A549 (cell line): ENCODE measurements around the gene FJX1. TPM values are rescaled to one million over a fixed set of nuclear protein-coding genes. Genes with fewer than 3 reads are reported as not detected.

Experiments used
- ATAC-seq, 2 experiments: fragments of 200-7000 bp in 1 of 2; fragments of >200 bp in 1 of 2; cut with Nextera tagmentation in 1 of 2; cut with Tn5 transposase in 1 of 2; 3 replicates each; pipeline versions ENCODE4 v1.8.0 to v1.9.1; 2018 to 2020; ENCODE audit warnings: mild to moderate bottlenecking in 1 of 2, moderate library complexity in 1 of 2
- CTCF ChIA-PET: fragments of 300-600 bp; sonication (Branson Sonifier 250); formaldehyde crosslinking; extraction: SDS; loops from one replicate; lab custom pipeline; 2021; ENCODE audit warnings: antibody characterized with exemption, inconsistent platforms; lab: Yijun Ruan, JAX
- POLR2A ChIA-PET: fragments of 350-600 bp; formaldehyde crosslinking; extraction: SDS; loops from one replicate; lab custom pipeline; 2021; ENCODE audit warnings: antibody characterized with exemption, inconsistent platforms; lab: Yijun Ruan, JAX
- DNase-seq, 2 experiments: peaks; one replicate each; pipeline versions ENCODE4 v3.0.0 to v3.0.0-alpha.2; 2011 to 2016; ENCODE audit warnings: low read depth in 1 of 2, low spot score in 1 of 2
- FAIRE-seq: peaks from 2 replicates; lab custom pipeline; 2011; peaks lifted over from hg19 to GRCh38; lab: Jason Lieb, UNC
- H3K27ac ChIP-seq, 2 experiments: fragments of >200 bp; sonication (Bioruptor Twin); formaldehyde crosslinking; 3 replicates each; pipeline ENCODE4 v1.5.1; 2016 to 2017
- H3K4me1 ChIP-seq: fragments of >200 bp; sonication (Bioruptor Twin); formaldehyde crosslinking; 3 replicates; pipeline ENCODE4 v1.6.1; 2016
- H3K4me2 ChIP-seq: fragments of >200 bp; sonication (Bioruptor Twin); formaldehyde crosslinking; 3 replicates; pipeline ENCODE4 v1.6.1; 2016
- H3K4me3 ChIP-seq: fragments of >200 bp; sonication (Bioruptor Twin); formaldehyde crosslinking; 3 replicates; pipeline ENCODE4 v1.5.1; 2016
- H3K9me3 ChIP-seq: fragments of >200 bp; sonication (Bioruptor Twin); formaldehyde crosslinking; 3 replicates; pipeline ENCODE4 v1.6.1; 2016
- BHLHE40 ChIP-seq: IDR thresholded peaks from 2 replicates; pipeline ENCODE4 v1.6.1; 2012; ENCODE audit warnings: low read depth, low read length, inconsistent platforms
- CBX2 ChIP-seq: fragments of 200-600 bp; sonication (generic); IDR thresholded peaks from 2 replicates; pipeline ENCODE4 v1.6.1; 2016; ENCODE audit warnings: low read depth, mild to moderate bottlenecking, borderline replicate concordance
- CHD2 ChIP-seq: fragments of 150-350 bp; IDR thresholded peaks from 2 replicates; pipeline ENCODE4 v1.6.1; 2014; ENCODE audit warnings: low read length; ENCODE audit not compliant: partially characterized antibody
- CHD4 ChIP-seq: fragments of 200-600 bp; sonication (generic); IDR thresholded peaks from 2 replicates; pipeline ENCODE4 v1.6.1; 2016; ENCODE audit warnings: antibody characterized with exemption, mild to moderate bottlenecking, borderline replicate concordance
- EHF ChIP-seq: fragments of 250-450 bp; sonication (Bioruptor Pico); IDR thresholded peaks from 2 replicates; pipeline ENCODE4 v1.5.0; 2020; ENCODE audit warnings: mild to moderate bottlenecking
- EHMT2 ChIP-seq: fragments of 200-600 bp; sonication (generic); IDR thresholded peaks from 2 replicates; pipeline ENCODE4 v1.6.1; 2016; ENCODE audit warnings: antibody characterized with exemption, low read depth, mild to moderate bottlenecking, moderate library complexity
- EP300 ChIP-seq, 2 experiments: fragments of >200 bp; sonication (Bioruptor Twin); formaldehyde crosslinking; IDR thresholded peaks; 2 replicates in 1 of 2; 3 replicates in 1 of 2; pipeline ENCODE4 v1.6.1; 2016 to 2017
- FOSL2 ChIP-seq, 2 experiments: fragments of 450-650 bp in 1 of 2; fragments of >200 bp in 1 of 2; sonication (Bioruptor Twin) in 1 of 2; formaldehyde crosslinking; IDR thresholded peaks; 2 replicates each; pipeline versions ENCODE4 v1.5.0 to v1.6.1; 2016 to 2020; ENCODE audit warnings: mild to moderate bottlenecking in 1 of 2, moderate library complexity in 1 of 2
- FOXS1 ChIP-seq: fragments of 250-450 bp; sonication (Bioruptor Pico); IDR thresholded peaks from 2 replicates; pipeline ENCODE4 v1.5.0; 2020; ENCODE audit warnings: mild to moderate bottlenecking, moderate library complexity
- GATA3 ChIP-seq: IDR thresholded peaks from 2 replicates; pipeline ENCODE4 v1.6.1; 2012; ENCODE audit warnings: borderline replicate concordance
- HDAC2 ChIP-seq: fragments of 200-600 bp; sonication (generic); IDR thresholded peaks from 2 replicates; pipeline ENCODE4 v1.6.1; 2016
- HEYL ChIP-seq: fragments of 250-450 bp; sonication (Bioruptor Pico); IDR thresholded peaks from 2 replicates; pipeline ENCODE4 v1.8.0; 2021; ENCODE audit warnings: mild to moderate bottlenecking, moderate library complexity
- HOXA7 ChIP-seq: fragments of 250-450 bp; sonication (Bioruptor Pico); IDR thresholded peaks from 2 replicates; pipeline ENCODE4 v1.5.0; 2020; ENCODE audit warnings: mild to moderate bottlenecking, moderate library complexity
- JUN ChIP-seq, 2 experiments: fragments of >200 bp; sonication (Bioruptor Twin); formaldehyde crosslinking; IDR thresholded peaks; 2 replicates in 1 of 2; 3 replicates in 1 of 2; pipeline ENCODE4 v1.6.1; 2016 to 2017
- KDM5A ChIP-seq: fragments of 200-600 bp; sonication (generic); IDR thresholded peaks from 2 replicates; pipeline ENCODE4 v1.6.1; 2016; ENCODE audit warnings: antibody characterized with exemption, mild to moderate bottlenecking
- MAZ ChIP-seq: fragments of 150-350 bp; IDR thresholded peaks from 2 replicates; pipeline ENCODE4 v1.6.1; 2014; ENCODE audit warnings: antibody characterized with exemption, low read depth, low read length, borderline replicate concordance
- MYC ChIP-seq: IDR thresholded peaks from 2 replicates; pipeline ENCODE4 v1.6.1; 2012; ENCODE audit warnings: mild to moderate bottlenecking, inconsistent platforms, low read length, improper control_type of control experiment, borderline replicate concordance
- PHF8 ChIP-seq: fragments of 200-600 bp; sonication (generic); IDR thresholded peaks from 2 replicates; pipeline ENCODE4 v1.6.1; 2016; ENCODE audit warnings: low read depth, mild to moderate bottlenecking, antibody characterized with exemption, moderate library complexity, borderline replicate concordance
- RAD21 ChIP-seq, 2 experiments: fragments of >200 bp in 1 of 2; sonication (Bioruptor Twin) in 1 of 2; formaldehyde crosslinking in 1 of 2; IDR thresholded peaks in 1 of 2; conservative IDR thresholded peaks in 1 of 2; 2 replicates in 1 of 2; 3 replicates in 1 of 2; pipeline ENCODE4 v1.6.1; 2012 to 2018; ENCODE audit warnings: inconsistent platforms in 1 of 2
- RFX5 ChIP-seq: fragments of 450-650 bp; IDR thresholded peaks from 2 replicates; pipeline ENCODE4 v1.7.1; 2014; ENCODE audit warnings: antibody characterized with exemption, mild to moderate bottlenecking, moderate library complexity
- SMC3 ChIP-seq: fragments of >200 bp; sonication (Bioruptor Twin); formaldehyde crosslinking; IDR thresholded peaks from 3 replicates; pipeline ENCODE4 v1.6.1; 2018; ENCODE audit warnings: inconsistent platforms
- TFCP2L1 ChIP-seq: fragments of 250-450 bp; sonication (Bioruptor Pico); IDR thresholded peaks from 2 replicates; pipeline ENCODE4 v1.5.0; 2021; ENCODE audit warnings: mild to moderate bottlenecking
- ZC3H11A ChIP-seq: fragments of 450-650 bp; IDR thresholded peaks from 2 replicates; pipeline ENCODE4 v1.6.1; 2014; ENCODE audit warnings: antibody characterized with exemption, mild to moderate bottlenecking
- ZFP36 ChIP-seq: fragments of 450-650 bp; IDR thresholded peaks from 2 replicates; pipeline ENCODE4 v1.6.1; 2014; ENCODE audit warnings: borderline replicate concordance; ENCODE audit not compliant: partially characterized antibody
- ZNF302 ChIP-seq: fragments of 250-450 bp; sonication (Bioruptor Pico); IDR thresholded peaks from 2 replicates; pipeline ENCODE4 v1.9.0; 2021; ENCODE audit warnings: inconsistent platforms, mild to moderate bottlenecking, moderate library complexity
- WGBS: methylation state at CpG from one replicate; pipeline ENCODE4 v1.1.6; 2017; ENCODE audit errors: missing lambda C conversion rate; 5-methylcytosine and 5-hydroxymethylcytosine counted together
- polyA plus RNA-seq, 4 experiments: library from polyadenylated mRNA; depleted of rRNA in 3 of 4; stranded (reverse); fragments of >200 nt; fragmentation: RNase III in 1 of 4; extraction: RNeasy Plus Mini Kit Qiagen cat#74134 plus additional on column Dnase treatment in 1 of 4; gene quantifications; 2 replicates in 3 of 4; 3 replicates in 1 of 4; pipeline ENCODE4 v1.2.3, GENCODE V29; 2011 to 2017
- TF ChIP-seq, protein P1 (sequence below): IDR thresholded peaks from 2 replicates; pipeline ENCODE4 v1.6.1; 2012
- TF ChIP-seq, protein P2 (sequence below): fragments of 450-650 bp; IDR thresholded peaks from 2 replicates; pipeline ENCODE4 v1.6.1; 2014; ENCODE audit warnings: antibody characterized with exemption
- TF ChIP-seq, protein P3 (sequence below): fragments of 250-450 bp; sonication (Bioruptor Pico); IDR thresholded peaks from 2 replicates; pipeline ENCODE4 v1.5.0; 2020; ENCODE audit warnings: low read depth, mild to moderate bottlenecking, moderate library complexity
- TF ChIP-seq, protein P4 (sequence below): fragments of >200 bp; sonication (Bioruptor Twin); formaldehyde crosslinking; IDR thresholded peaks from 3 replicates; pipeline ENCODE4 v1.6.1; 2016

FJX1 gene
- polyA plus RNA-seq, 2 of the 4 experiments (the other 2 are of a cell fraction) = 7.1 to 14.5 TPM

DNA sequence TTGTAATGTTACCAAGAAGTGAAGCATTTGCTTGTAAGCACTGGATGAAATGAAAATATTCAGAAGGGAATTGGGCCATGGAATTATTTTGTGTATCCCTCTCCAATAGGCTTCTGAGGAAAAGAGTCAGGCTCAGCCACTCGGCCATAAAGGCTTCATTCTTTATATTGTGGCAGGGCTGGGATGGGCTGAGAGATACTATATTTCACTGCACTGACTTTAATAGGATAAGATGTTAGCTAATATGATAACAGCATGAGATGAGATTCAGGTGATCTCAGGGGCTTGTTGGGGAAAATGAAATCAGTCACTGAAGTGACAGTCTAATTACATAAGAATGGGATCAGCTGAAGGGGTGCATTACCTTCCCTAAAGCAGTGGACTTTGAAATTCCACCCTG, 37.0 kb downstream of the FJX1 start:
- TF ChIP-seq RFX5 (no peak), HEYL (no peak), JUN (IDR thresholded peaks at IDR 0.05) (no peak), FOSL2 (IDR thresholded peaks at IDR 0.05) (no peak), FOSL2 (CRISPR knock-in tag; IDR thresholded peaks at IDR 0.05) (no peak), FOXS1 (CRISPR knock-in tag) (no peak), GATA3 (no peak), RAD21 (conservative IDR thresholded peaks at IDR 0.05 in 1 of 2, IDR thresholded peaks at IDR 0.05 in 1 of 2) (no peak), MYC (no peak), SMC3 (no peak), HDAC2 (no peak), BHLHE40 (no peak), ZC3H11A (no peak), HOXA7 (no peak), ZFP36 (no peak), EP300 (IDR thresholded peaks at IDR 0.05) (no peak), EHMT2 (no peak)
- TF ChIP-seq, protein P1, sequence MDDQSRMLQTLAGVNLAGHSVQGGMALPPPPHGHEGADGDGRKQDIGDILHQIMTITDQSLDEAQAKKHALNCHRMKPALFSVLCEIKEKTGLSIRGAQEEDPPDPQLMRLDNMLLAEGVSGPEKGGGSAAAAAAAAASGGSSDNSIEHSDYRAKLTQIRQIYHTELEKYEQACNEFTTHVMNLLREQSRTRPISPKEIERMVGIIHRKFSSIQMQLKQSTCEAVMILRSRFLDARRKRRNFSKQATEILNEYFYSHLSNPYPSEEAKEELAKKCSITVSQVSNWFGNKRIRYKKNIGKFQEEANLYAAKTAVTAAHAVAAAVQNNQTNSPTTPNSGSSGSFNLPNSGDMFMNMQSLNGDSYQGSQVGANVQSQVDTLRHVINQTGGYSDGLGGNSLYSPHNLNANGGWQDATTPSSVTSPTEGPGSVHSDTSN = no peak
- no peaks in the 10 kb centered on the region for H3K9me3 ChIP-seq
- H3K4me3 ChIP-seq = no peak overlapping the region
- no peak for DNase-seq
- ATAC-seq = no peak
- POLR2A ChIA-PET = no interaction called here
- H3K4me1 ChIP-seq = no peaks in the 10 kb centered on the region
- 24% methylated on average over 1 of the region's 1 CpG for WGBS
- FAIRE-seq = no peak
- no peak overlapping the region for H3K27ac ChIP-seq
- CTCF ChIA-PET = interaction anchor here (1.1 to 1.3 kb wide), 3 partner anchors 66 to 168 kb away, joined by 3 read pairs; no protein-coding TSS in a partner anchor
- no peak overlapping the region for H3K4me2 ChIP-seq

DNA sequence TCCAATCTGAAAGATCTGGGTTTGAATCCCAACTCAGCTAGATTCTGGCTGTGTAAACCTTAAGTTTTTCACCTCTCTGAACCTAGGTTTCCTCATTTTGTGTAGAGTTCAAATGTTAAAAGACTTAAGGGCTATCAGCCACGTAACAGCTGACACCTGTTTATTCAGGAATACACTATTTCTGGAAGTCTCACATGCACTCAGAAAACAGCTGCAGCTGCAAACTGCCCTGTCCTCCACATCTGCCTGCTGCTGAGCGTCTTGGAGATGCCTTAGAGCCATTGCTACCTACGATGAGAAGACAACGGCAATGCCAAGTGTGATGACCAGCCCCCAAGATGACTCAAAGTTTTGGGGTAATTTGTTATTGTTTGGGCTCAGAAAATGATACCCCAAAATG, 37.6 kb downstream of the FJX1 start:
- ChIA-PET CTCF (interaction anchor here (1.1 to 1.3 kb wide), 3 partner anchors 65 to 168 kb away, joined by 3 read pairs; no protein-coding TSS in a partner anchor), POLR2A (no interaction called here)
- TF ChIP-seq ZNF302 (CRISPR knock-in tag) = no peak
- no peak for TF ChIP-seq CHD4
- no peak for TF ChIP-seq PHF8
- TF ChIP-seq, protein P2, sequence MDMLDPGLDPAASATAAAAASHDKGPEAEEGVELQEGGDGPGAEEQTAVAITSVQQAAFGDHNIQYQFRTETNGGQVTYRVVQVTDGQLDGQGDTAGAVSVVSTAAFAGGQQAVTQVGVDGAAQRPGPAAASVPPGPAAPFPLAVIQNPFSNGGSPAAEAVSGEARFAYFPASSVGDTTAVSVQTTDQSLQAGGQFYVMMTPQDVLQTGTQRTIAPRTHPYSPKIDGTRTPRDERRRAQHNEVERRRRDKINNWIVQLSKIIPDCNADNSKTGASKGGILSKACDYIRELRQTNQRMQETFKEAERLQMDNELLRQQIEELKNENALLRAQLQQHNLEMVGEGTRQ = no peak
- TF ChIP-seq, protein P1 = no peak
- TF ChIP-seq SMC3 = no peak
- TF ChIP-seq CBX2 = no peak
- TF ChIP-seq HOXA7 = no peak
- no peak for TF ChIP-seq HDAC2
- TF ChIP-seq MAZ = no peak
- TF ChIP-seq, protein P3, sequence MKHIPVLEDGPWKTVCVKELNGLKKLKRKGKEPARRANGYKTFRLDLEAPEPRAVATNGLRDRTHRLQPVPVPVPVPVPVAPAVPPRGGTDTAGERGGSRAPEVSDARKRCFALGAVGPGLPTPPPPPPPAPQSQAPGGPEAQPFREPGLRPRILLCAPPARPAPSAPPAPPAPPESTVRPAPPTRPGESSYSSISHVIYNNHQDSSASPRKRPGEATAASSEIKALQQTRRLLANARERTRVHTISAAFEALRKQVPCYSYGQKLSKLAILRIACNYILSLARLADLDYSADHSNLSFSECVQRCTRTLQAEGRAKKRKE = no peak
- TF ChIP-seq, protein P4, sequence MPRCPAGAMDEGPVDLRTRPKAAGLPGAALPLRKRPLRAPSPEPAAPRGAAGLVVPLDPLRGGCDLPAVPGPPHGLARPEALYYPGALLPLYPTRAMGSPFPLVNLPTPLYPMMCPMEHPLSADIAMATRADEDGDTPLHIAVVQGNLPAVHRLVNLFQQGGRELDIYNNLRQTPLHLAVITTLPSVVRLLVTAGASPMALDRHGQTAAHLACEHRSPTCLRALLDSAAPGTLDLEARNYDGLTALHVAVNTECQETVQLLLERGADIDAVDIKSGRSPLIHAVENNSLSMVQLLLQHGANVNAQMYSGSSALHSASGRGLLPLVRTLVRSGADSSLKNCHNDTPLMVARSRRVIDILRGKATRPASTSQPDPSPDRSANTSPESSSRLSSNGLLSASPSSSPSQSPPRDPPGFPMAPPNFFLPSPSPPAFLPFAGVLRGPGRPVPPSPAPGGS = no peak
- TF ChIP-seq KDM5A = no peak
- no peak for TF ChIP-seq EHMT2
- no peak for TF ChIP-seq CHD2
- no peak for TF ChIP-seq RAD21 (conservative IDR thresholded peaks at IDR 0.05 in 1 of 2, IDR thresholded peaks at IDR 0.05 in 1 of 2)
- TF ChIP-seq EHF (CRISPR knock-in tag) = no peak
- no peak for TF ChIP-seq TFCP2L1
- TF ChIP-seq FOSL2 (IDR thresholded peaks at IDR 0.05) = no peak
- TF ChIP-seq FOSL2 (CRISPR knock-in tag; IDR thresholded peaks at IDR 0.05) = no peak
- WGBS = 57% methylated on average over 4 of the region's 4 CpGs
- DNase-seq = no peak
- Histone ChIP-seq H3K9me3 (no peaks in the 10 kb centered on the region), H3K4me1 (no peaks in the 10 kb centered on the region), H3K4me2 (no peak overlapping the region), H3K4me3 (no peak overlapping the region), H3K27ac (no peak overlapping the region)
- FAIRE-seq = no peak
- ATAC-seq = no peak
